ENCODE measurements around the gene UBTD1.
"Not testable (repeated sequence)": the region's sequence is repeated elsewhere in the genome, so short reads cannot be mapped to it uniquely, and the experiment has no call there.

DNA sequence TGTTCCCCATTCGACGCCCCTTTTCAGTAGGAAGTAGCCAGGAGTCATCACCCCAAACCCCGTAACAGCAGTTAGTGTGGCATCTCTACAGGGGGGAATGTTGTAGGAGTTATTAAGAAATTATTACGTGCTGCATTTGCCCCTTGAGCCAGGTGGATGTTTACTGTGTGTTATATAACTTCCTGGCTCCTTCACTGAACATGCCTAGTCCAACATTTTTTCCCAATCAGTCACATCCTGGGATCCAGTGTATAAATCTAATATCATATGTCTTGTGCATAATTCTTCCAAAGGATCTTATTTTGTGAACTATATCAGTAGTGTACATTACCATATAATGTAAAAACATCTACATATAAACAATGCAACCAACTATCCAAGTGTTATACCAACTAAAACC is 19.3 kb upstream of the UBTD1 start:
- TF ChIP-seq, protein P1, sequence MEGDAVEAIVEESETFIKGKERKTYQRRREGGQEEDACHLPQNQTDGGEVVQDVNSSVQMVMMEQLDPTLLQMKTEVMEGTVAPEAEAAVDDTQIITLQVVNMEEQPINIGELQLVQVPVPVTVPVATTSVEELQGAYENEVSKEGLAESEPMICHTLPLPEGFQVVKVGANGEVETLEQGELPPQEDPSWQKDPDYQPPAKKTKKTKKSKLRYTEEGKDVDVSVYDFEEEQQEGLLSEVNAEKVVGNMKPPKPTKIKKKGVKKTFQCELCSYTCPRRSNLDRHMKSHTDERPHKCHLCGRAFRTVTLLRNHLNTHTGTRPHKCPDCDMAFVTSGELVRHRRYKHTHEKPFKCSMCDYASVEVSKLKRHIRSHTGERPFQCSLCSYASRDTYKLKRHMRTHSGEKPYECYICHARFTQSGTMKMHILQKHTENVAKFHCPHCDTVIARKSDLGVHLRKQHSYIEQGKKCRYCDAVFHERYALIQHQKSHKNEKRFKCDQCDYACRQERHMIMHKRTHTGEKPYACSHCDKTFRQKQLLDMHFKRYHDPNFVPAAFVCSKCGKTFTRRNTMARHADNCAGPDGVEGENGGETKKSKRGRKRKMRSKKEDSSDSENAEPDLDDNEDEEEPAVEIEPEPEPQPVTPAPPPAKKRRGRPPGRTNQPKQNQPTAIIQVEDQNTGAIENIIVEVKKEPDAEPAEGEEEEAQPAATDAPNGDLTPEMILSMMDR (IDR thresholded peaks at IDR 0.05; ENCODE audit: low read depth, low read length): not testable (repeated sequence)
- not testable (repeated sequence) for TF ChIP-seq MYC (IDR thresholded peaks at IDR 0.05; ENCODE audit: low read depth, low read length); POLR2A (IDR thresholded peaks at IDR 0.05; ENCODE audit: extremely low read depth, insufficient read length)
